Large intestine (tissue), 3 donors: ENCODE results near the gene TBXAS1. TPM values are rescaled to one million over a fixed set of nuclear protein-coding genes. Genes with fewer than 3 reads are reported as not detected.

Source experiments
- DNase-seq, 2 donors: peaks; one replicate each; pipeline versions ENCODE4 v3.0.0 to v3.0.0-alpha.2; 2013
- H3K27ac ChIP-seq: one replicate; pipeline ENCODE4 v1.5.1; 2013; ENCODE audit warnings: low read length
- H3K27me3 ChIP-seq: 2 replicates; pipeline ENCODE4 v1.6.1; 2013; ENCODE audit warnings: low read length; ENCODE audit not compliant: control insufficient read depth, insufficient read depth
- H3K36me3 ChIP-seq: 2 replicates; pipeline ENCODE4 v1.6.1; 2013; ENCODE audit warnings: low read length; ENCODE audit not compliant: control insufficient read depth, insufficient read depth
- H3K4me1 ChIP-seq: one replicate; pipeline ENCODE4 v1.6.1; 2013; ENCODE audit warnings: low read length; ENCODE audit not compliant: control insufficient read depth, insufficient read depth
- H3K4me3 ChIP-seq: one replicate; pipeline ENCODE4 v1.5.1; 2013; ENCODE audit warnings: low read length
- H3K9me3 ChIP-seq: one replicate; pipeline ENCODE4 v1.6.1; 2013; ENCODE audit warnings: mild to moderate bottlenecking, low read depth, low read length, moderate library complexity; ENCODE audit not compliant: control insufficient read depth
- WGBS: methylation state at CpG from one replicate; pipeline ENCODE4 v1.1.5; 2013; ENCODE audit warnings: low lambda C conversion rate; ENCODE audit not compliant: insufficient coverage; 5-methylcytosine and 5-hydroxymethylcytosine counted together
- polyA plus RNA-seq: library from polyadenylated mRNA; unstranded; fragments of 120-200 nt; gene quantifications from one replicate; pipeline ENCODE4 v1.2.1, GENCODE V29; 2013

TBXAS1 gene
- polyA plus RNA-seq, 1 donor: 9.6 TPM

GRCh38 chr7:140067052-140067451 lies 238.0 kb downstream of the TBXAS1 start:
- H3K4me3 ChIP-seq: no peak overlapping the region
- H3K27ac ChIP-seq: no peak overlapping the region
- WGBS: 100% methylated on average over 1 of the region's 2 CpGs
- no peaks in the 10 kb centered on the region for H3K4me1 ChIP-seq
- no peak for DNase-seq
- H3K27me3 ChIP-seq: no peaks in the 10 kb centered on the region
- no peaks in the 10 kb centered on the region for H3K36me3 ChIP-seq
- peaks cover 4% of the 10 kb centered on the region for H3K9me3 ChIP-seq

GRCh38 chr7:140068033-140068432 lies 239.0 kb downstream of the TBXAS1 start:
- Histone ChIP-seq H3K27me3 (no peaks in the 10 kb centered on the region), H3K27ac (no peak overlapping the region), H3K9me3 (peaks cover 4% of the 10 kb centered on the region), H3K4me3 (no peak overlapping the region), H3K36me3 (no peaks in the 10 kb centered on the region), H3K4me1 (no peaks in the 10 kb centered on the region)
- WGBS: 47% methylated on average over 2 of the region's 2 CpGs
- no peak for DNase-seq

GRCh38 chr7:140069298-140069949 lies 240.4 kb downstream of the TBXAS1 start:
- no peak for DNase-seq
- Histone ChIP-seq H3K36me3 (no peaks in the 10 kb centered on the region), H3K4me3 (no peak overlapping the region), H3K9me3 (peaks cover 4% of the 10 kb centered on the region), H3K27me3 (no peaks in the 10 kb centered on the region), H3K4me1 (no peaks in the 10 kb centered on the region), H3K27ac (no peak overlapping the region)
- 80% methylated on average over 1 of the region's 4 CpGs for WGBS

Other genes starting within 250 kb of the TBXAS1 start
- 12.6 TPM for gene HIPK2, start 51.3 kb upstream of the TBXAS1 start, polyA plus RNA-seq
- gene PARP12, start 233.7 kb downstream of the TBXAS1 start, polyA plus RNA-seq: 49.0 TPM